GM20000 (cell line): ENCODE measurements around the gene RCC1.

ENCODE experiments used
- DNase-seq: peaks from one replicate; pipeline ENCODE4 v3.0.0; 2012; ENCODE audit warnings: low spot score
- TF ChIP-seq, protein P1 (sequence below): IDR thresholded peaks from 2 replicates; pipeline ENCODE4 v1.5.1; 2012; ENCODE audit warnings: mild to moderate bottlenecking, control low read depth; ENCODE audit errors: extremely low read depth, missing control alignments

RCC1 gene

DNA sequence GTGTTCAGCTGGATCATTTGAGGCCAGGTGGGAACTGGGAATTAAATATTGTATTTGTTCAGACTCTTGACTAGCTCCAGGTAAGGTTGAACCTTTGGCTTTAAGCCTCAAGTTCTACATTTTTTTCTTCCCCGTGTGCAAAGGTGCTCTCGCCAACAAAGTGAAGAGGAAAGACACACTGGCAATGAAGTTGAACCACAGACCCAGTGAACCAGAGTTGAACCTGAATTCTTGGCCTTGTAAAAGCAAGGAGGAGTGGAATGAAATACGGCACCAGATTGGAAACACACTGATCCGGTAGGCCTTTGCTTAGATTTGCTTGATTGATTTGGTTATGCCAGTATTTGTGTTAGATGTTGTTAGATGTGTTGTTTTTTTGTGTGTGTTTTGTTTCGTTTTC is 25.5 kb upstream of the RCC1 start:
- DNase-seq = no peak
- TF ChIP-seq, protein P1, sequence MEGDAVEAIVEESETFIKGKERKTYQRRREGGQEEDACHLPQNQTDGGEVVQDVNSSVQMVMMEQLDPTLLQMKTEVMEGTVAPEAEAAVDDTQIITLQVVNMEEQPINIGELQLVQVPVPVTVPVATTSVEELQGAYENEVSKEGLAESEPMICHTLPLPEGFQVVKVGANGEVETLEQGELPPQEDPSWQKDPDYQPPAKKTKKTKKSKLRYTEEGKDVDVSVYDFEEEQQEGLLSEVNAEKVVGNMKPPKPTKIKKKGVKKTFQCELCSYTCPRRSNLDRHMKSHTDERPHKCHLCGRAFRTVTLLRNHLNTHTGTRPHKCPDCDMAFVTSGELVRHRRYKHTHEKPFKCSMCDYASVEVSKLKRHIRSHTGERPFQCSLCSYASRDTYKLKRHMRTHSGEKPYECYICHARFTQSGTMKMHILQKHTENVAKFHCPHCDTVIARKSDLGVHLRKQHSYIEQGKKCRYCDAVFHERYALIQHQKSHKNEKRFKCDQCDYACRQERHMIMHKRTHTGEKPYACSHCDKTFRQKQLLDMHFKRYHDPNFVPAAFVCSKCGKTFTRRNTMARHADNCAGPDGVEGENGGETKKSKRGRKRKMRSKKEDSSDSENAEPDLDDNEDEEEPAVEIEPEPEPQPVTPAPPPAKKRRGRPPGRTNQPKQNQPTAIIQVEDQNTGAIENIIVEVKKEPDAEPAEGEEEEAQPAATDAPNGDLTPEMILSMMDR = no peak

DNA sequence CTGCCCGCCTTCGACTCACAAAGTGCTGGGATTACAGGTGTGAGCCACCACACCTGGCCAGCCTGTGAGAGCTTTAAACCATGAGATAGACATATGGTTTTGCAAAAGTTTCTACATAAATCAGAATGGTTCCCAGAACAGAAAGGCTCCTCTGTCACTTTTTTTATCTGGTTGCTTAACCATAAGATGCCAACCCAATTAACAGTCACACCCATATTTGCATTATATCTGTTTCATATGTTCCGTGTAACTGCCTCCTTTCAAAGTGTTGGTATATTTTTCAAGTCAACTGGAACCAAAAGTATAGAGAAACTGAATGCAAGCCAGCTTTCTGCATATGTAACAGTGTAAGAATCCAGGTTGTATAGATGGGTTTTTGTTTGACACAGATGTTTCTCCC is 23.7 kb upstream of the RCC1 start:
- TF ChIP-seq, protein P1 = no peak
- DNase-seq = no peak

DNA sequence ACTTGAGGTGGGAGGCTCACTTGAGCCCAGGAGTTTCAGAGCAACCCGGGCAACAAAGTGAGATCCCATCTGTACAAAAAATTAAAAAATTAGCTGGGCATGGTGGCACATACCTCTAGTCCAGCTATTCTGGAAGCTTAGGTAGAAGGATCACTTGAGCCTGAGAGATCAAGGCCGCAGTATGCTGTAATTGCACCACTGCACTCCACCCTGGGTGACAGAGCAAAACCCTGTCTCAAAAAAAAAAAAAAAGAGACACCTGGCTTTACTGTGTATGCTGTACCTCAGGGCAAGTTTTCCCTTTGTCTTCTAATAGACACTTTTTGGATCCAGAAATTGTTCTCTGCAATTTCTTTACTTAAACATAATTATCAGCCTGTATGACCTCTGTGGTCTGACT is 23.1 kb upstream of the RCC1 start:
- TF ChIP-seq, protein P1 = no peak
- DNase-seq = no peak

DNA sequence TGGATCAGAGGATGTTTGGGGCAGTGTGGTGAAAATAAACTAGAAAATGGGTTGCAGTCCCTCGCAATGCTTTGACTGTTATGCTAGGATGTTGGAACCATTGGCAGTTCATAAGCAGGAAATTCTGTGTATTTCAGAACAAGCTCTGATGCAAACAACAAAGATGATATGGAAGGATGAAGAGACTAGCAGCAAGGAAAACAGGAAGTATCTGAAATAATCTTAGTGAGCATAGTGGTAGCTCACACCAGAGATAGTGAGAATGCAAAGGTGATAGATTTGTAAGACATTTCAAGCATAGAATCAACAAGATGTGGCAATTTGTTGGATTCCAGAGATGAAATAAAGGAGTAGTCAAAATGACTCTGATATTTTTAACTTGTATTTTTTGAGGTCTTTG is 11.1 kb upstream of the RCC1 start:
- no peak for DNase-seq
- TF ChIP-seq, protein P1 = no peak

DNA sequence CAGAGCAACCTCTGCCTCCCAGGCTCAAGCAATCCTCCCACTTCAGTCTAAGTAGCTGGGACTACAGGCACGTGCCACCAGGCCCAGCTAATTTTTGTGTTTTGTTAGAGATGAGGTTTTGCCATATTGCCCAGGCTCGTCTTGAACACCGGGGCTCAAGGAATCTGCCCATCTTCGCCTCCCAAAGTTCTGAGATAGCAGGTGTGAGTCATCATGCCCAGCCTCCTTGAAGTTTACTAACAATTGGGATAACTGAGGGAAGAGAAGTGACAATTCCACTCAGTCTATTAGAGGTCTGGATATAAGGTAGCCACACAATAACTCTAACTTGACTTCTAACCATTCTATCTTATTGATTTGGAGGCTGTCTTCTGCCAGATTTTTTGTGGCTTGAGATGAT is 6.3 kb upstream of the RCC1 start:
- no peak for DNase-seq
- TF ChIP-seq, protein P1 = no peak

DNA sequence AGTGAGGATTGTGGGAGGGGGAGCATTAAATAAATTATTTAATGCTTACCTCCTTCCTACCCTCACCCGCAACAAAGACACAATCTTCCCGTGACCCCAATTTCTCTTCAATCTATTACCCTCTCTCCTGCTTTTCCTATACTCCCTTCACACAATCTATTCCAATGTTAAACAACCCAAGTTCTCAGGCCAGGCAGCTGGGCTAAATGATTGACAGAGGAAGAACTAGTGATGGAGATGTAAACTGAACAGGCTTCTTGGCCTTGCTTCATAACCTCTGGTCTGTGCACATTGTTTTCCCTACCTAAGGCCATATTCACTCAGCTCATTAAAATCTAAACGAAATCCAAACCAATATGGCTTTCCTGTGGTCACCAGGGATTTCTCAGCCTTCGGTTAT is 3.9 kb upstream of the RCC1 start:
- DNase-seq = no peak
- TF ChIP-seq, protein P1 = no peak

DNA sequence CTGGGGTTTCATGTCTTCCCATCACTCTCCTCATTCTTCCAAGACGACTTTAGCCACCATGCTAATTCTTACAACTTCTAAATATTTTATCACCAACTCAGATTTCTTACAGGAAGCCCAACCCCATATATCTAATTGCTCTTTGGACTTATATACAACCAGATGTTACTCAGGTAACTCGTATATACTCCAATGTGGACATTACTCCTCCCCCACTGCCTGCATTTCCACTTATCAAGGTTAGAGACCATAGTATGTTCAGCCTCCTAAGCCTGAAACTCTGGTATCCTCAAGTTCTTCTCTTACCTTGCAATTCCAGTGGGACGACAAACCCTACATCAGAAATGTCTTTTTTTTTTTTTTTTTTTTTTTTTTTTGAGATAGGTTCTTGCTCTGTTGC is 2.7 kb upstream of the RCC1 start:
- TF ChIP-seq, protein P1 = no peak

More for the DNA sequence above, 2.7 kb upstream of the RCC1 start:
- no peak for DNase-seq
